Keratinocyte (primary cell): ENCODE results near the gene SMPDL3A. TPM values are rescaled to one million over a fixed set of nuclear protein-coding genes. Genes with fewer than 3 reads are reported as not detected.
A peak's percentile ranks its signal among the peaks of the same experiment; 100 is the strongest.

Source experiments
- DNase-seq: peaks from one replicate; pipeline ENCODE4 v3.0.0-alpha.2; 2011; ENCODE audit warnings: low read depth, missing footprints, low spot score
- FAIRE-seq: peaks from 2 replicates; lab custom pipeline; 2011; peaks lifted over from hg19 to GRCh38; lab: Jason Lieb, UNC
- H2AFZ ChIP-seq: 2 replicates; pipeline ENCODE4 v1.6.0; 2012; ENCODE audit warnings: low read length, control low read depth, inconsistent platforms; ENCODE audit not compliant: control insufficient read depth
- H3K27ac ChIP-seq: 2 replicates; pipeline ENCODE4 v1.5.1; 2011; ENCODE audit warnings: low read length; ENCODE audit not compliant: control insufficient read depth, insufficient read depth
- H3K27me3 ChIP-seq: 3 replicates; pipeline ENCODE4 v1.6.0; 2011; ENCODE audit warnings: low read length; ENCODE audit not compliant: control insufficient read depth, insufficient read depth; ENCODE audit errors: extremely low read depth
- H3K36me3 ChIP-seq, 2 experiments: 2 replicates in 1 of 2; 3 replicates in 1 of 2; pipeline ENCODE4 v1.5.1; 2011; ENCODE audit warnings: low read length in 2 of 2, mild to moderate bottlenecking in 1 of 2; ENCODE audit not compliant: control insufficient read depth in 2 of 2, insufficient read depth in 2 of 2; ENCODE audit errors: extremely low read depth in 1 of 2
- H3K4me1 ChIP-seq: 3 replicates; pipeline ENCODE4 v1.5.1; 2011; ENCODE audit warnings: low read length; ENCODE audit not compliant: control insufficient read depth, insufficient read depth; ENCODE audit errors: extremely low read depth
- H3K4me2 ChIP-seq: 3 replicates; pipeline ENCODE4 v1.6.0; 2011; ENCODE audit warnings: low read depth, low read length; ENCODE audit not compliant: control insufficient read depth, insufficient read depth; ENCODE audit errors: extremely low read depth
- H3K4me3 ChIP-seq, 3 experiments: fragments of 200-600 bp in 1 of 3; sonication (generic) in 1 of 3; 2 replicates in 2 of 3; 3 replicates in 1 of 3; pipeline ENCODE4 v1.5.1; 2011 to 2016; ENCODE audit warnings: low read length in 3 of 3, mild to moderate bottlenecking in 3 of 3, control low read depth in 2 of 3, inconsistent platforms in 1 of 3, low read depth in 1 of 3, mixed read lengths in 1 of 3, mixed run types in 1 of 3, moderate library complexity in 1 of 3; ENCODE audit not compliant: control insufficient read depth in 2 of 3, insufficient read depth in 2 of 3; ENCODE audit errors: extremely low read depth in 1 of 3
- H3K79me2 ChIP-seq: 2 replicates; pipeline ENCODE4 v1.6.0; 2012; ENCODE audit warnings: low read length; ENCODE audit not compliant: control insufficient read depth, insufficient read depth
- H3K9ac ChIP-seq: 3 replicates; pipeline ENCODE4 v1.6.0; 2011; ENCODE audit warnings: low read length; ENCODE audit not compliant: control insufficient read depth, insufficient read depth; ENCODE audit errors: extremely low read depth
- H3K9me1 ChIP-seq: 3 replicates; pipeline ENCODE4 v1.6.0; 2011; ENCODE audit warnings: low read length; ENCODE audit not compliant: control insufficient read depth, insufficient read depth; ENCODE audit errors: extremely low read depth
- H3K9me3 ChIP-seq: 2 replicates; pipeline ENCODE4 v1.5.1; 2012; ENCODE audit warnings: low read depth, low read length; ENCODE audit not compliant: control insufficient read depth
- H4K20me1 ChIP-seq: 3 replicates; pipeline ENCODE4 v1.6.0; 2011; ENCODE audit warnings: low read length; ENCODE audit not compliant: control insufficient read depth, insufficient read depth; ENCODE audit errors: extremely low read depth
- EZH2 ChIP-seq: IDR thresholded peaks from one replicate; pipeline ENCODE4 v1.6.1; 2012; ENCODE audit warnings: inconsistent platforms, mild to moderate bottlenecking, low read length, moderate library complexity
- dilution Hi-C: fragments of 300-500 bp; cut with MboI; formaldehyde crosslinking; loops from one replicate; pipeline ENCODE4 v1.7.0; 2020; ENCODE audit warnings: low sequenced_read_pairs; ENCODE audit not compliant: extremely low pct_ligation_motif_present
- polyA plus RNA-seq, 5 experiments: library from polyadenylated mRNA; depleted of rRNA in 3 of 5; stranded (reverse) in 3 of 5; stranded (forward) in 1 of 5; unstranded in 1 of 5; fragments of >200 nt; gene quantifications; 1 replicate in 1 of 5; 2 replicates in 3 of 5; 3 replicates in 1 of 5; pipeline versions ENCODE4 v1.2.1 to v1.2.3, GENCODE V29; 2011 to 2012; ENCODE audit warnings: missing spikeins in 2 of 5, low read depth in 1 of 5, low replicate concordance in 1 of 5
- TF ChIP-seq, protein P1 (sequence below), 3 experiments: IDR thresholded peaks in 1 of 3; conservative IDR thresholded peaks in 1 of 3; optimal IDR thresholded peaks in 1 of 3; 2 replicates in 2 of 3; 3 replicates in 1 of 3; pipeline versions ENCODE3 to v1.5.1; 2011; ENCODE audit warnings: low read length in 3 of 3, mild to moderate bottlenecking in 3 of 3, moderate library complexity in 2 of 3, control low read depth in 1 of 3, inconsistent platforms in 1 of 3; ENCODE audit not compliant: insufficient read depth in 2 of 3; ENCODE audit errors: extremely low read depth in 1 of 3

Gene SMPDL3A
- polyA plus RNA-seq, 1 donor (not counting 4 experiments of a cell fraction or from before 2014, with no cell fraction given): 10.8 TPM

DNA sequence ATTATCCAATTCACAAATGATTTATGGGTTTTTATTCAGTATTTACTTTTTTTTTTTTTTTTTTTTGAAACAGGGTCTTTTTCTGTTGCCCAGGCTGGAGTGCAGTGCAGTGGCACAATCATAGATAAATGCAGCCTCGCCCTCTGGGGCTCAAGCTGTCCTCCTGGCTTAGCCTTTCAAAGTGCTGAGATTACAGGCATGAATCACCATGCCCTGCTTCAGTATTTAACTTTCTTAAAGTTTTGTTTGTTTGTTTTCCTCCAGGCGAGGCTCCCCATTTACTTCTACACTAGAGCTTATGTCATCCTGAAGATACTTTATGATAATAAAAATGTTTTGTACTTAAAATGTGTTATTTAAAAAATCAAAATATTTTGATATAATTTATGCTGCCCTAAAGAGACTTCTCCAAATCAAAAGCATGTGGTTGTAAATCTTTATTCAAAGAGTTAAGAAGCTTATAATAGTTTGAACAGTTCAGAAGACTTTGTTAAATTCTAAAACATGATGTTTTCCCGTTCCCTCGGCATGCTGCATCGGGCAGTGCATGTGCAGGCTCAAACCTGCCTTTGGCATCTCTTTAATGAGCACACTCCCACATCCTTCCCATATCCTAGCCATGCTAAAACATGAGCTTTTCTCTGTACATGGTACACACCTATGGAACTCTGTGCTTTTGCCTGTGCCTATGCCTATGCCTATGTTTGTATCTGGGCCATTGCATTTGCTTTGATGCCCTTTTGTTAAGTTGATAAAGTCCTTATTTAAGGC, 11.0 kb downstream of the SMPDL3A start:
- peaks cover 38% of the 10 kb centered on the region for H3K4me1 ChIP-seq
- H2AFZ ChIP-seq: peak overlapping the region; percentile 7
- peaks cover 2% of the 10 kb centered on the region for H3K9me1 ChIP-seq
- no peaks in the 10 kb centered on the region for H3K9me3 ChIP-seq
- no peaks in the 10 kb centered on the region for H4K20me1 ChIP-seq
- peak overlapping the region; percentile 89 for H3K27ac ChIP-seq
- peak overlapping the region in 2 of 3 experiments; percentile 1 to 42 for H3K4me3 ChIP-seq
- dilution Hi-C loops: no loop called here
- TF ChIP-seq EZH2: no peak
- TF ChIP-seq, protein P1, sequence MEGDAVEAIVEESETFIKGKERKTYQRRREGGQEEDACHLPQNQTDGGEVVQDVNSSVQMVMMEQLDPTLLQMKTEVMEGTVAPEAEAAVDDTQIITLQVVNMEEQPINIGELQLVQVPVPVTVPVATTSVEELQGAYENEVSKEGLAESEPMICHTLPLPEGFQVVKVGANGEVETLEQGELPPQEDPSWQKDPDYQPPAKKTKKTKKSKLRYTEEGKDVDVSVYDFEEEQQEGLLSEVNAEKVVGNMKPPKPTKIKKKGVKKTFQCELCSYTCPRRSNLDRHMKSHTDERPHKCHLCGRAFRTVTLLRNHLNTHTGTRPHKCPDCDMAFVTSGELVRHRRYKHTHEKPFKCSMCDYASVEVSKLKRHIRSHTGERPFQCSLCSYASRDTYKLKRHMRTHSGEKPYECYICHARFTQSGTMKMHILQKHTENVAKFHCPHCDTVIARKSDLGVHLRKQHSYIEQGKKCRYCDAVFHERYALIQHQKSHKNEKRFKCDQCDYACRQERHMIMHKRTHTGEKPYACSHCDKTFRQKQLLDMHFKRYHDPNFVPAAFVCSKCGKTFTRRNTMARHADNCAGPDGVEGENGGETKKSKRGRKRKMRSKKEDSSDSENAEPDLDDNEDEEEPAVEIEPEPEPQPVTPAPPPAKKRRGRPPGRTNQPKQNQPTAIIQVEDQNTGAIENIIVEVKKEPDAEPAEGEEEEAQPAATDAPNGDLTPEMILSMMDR (optimal IDR thresholded peaks at IDR 0.05 in 1 of 3, IDR thresholded peaks at IDR 0.05 in 1 of 3, conservative IDR thresholded peaks at IDR 0.05 in 1 of 3; ENCODE audit: extremely low read depth in 1 of 3, insufficient read depth in 2 of 3, low read length in 3 of 3): no peak
- DNase-seq: no peak
- peak; percentile 96 for FAIRE-seq
- peak overlapping the region; percentile 55 for H3K9ac ChIP-seq
- no peaks in the 10 kb centered on the region for H3K27me3 ChIP-seq
- no peaks in the 10 kb centered on the region for H3K36me3 ChIP-seq
- H3K4me2 ChIP-seq: peak overlapping the region; percentile 76
- no peaks in the 10 kb centered on the region for H3K79me2 ChIP-seq

DNA sequence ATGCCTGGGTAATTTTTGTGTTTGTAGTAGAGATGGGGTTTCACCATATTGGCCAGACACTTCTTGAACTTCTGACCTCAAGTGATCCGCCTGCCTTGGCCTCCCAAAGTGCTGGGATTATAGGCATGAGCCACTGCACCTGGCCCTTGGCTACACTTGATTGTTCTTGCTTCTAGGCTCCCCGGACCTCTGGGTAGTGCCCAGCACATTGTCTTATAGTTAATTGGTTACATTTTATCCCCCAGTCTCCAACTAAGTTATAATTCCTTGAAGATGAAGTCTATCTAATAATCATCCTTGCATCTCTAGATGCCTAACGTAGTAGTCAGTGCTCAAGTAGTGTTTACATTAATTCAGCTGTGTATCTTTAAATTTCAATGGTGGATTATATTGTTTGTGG, 11.8 kb downstream of the SMPDL3A start:
- DNase-seq (no peak), FAIRE-seq (no peak)
- Histone ChIP-seq H4K20me1 (no peaks in the 10 kb centered on the region), H2AFZ (no peak overlapping the region), H3K27ac (peak overlapping the region; percentile 89), H3K4me3 (no peak overlapping the region), H3K4me2 (no peak overlapping the region), H3K9me3 (no peaks in the 10 kb centered on the region), H3K36me3 (no peaks in the 10 kb centered on the region), H3K79me2 (no peaks in the 10 kb centered on the region), H3K4me1 (peaks cover 38% of the 10 kb centered on the region), H3K9ac (no peak overlapping the region), H3K9me1 (peaks cover 2% of the 10 kb centered on the region), H3K27me3 (no peaks in the 10 kb centered on the region)
- dilution Hi-C loops: no loop called here
- TF ChIP-seq, protein P1 (optimal IDR thresholded peaks at IDR 0.05 in 1 of 3, IDR thresholded peaks at IDR 0.05 in 1 of 3, conservative IDR thresholded peaks at IDR 0.05 in 1 of 3; ENCODE audit: extremely low read depth in 1 of 3, insufficient read depth in 2 of 3, low read length in 3 of 3): no peak
- TF ChIP-seq EZH2: no peak
